Measurements from ENCODE around the gene UHRF2. TPM values are rescaled to one million over a fixed set of nuclear protein-coding genes. Genes with fewer than 3 reads are reported as not detected.

Gene UHRF2, protein sequence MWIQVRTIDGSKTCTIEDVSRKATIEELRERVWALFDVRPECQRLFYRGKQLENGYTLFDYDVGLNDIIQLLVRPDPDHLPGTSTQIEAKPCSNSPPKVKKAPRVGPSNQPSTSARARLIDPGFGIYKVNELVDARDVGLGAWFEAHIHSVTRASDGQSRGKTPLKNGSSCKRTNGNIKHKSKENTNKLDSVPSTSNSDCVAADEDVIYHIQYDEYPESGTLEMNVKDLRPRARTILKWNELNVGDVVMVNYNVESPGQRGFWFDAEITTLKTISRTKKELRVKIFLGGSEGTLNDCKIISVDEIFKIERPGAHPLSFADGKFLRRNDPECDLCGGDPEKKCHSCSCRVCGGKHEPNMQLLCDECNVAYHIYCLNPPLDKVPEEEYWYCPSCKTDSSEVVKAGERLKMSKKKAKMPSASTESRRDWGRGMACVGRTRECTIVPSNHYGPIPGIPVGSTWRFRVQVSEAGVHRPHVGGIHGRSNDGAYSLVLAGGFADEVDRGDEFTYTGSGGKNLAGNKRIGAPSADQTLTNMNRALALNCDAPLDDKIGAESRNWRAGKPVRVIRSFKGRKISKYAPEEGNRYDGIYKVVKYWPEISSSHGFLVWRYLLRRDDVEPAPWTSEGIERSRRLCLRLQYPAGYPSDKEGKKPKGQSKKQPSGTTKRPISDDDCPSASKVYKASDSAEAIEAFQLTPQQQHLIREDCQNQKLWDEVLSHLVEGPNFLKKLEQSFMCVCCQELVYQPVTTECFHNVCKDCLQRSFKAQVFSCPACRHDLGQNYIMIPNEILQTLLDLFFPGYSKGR
- polyA plus RNA-seq (2013), result 18.9 and 19.8 TPM in 2 replicates

GRCh38 chr9:6412487-6413364 is at the start of gene UHRF2:
Gene UHRF2 (plus strand): TSS chr9:6413199. CDS start chr9:6413491, 292 bp downstream.
- H3K9ac ChIP-seq (ENCODE audit: low read length), result peak within 1 kb of the TSS; percentile 98
- H2AK5ac ChIP-seq (ENCODE audit: low read length), result peak within 1 kb of the TSS; percentile 69
- WGBS (ENCODE audit: extremely low coverage, insufficient coverage, insufficient read length), result no CpG with 5 or more reads among the region's 88 CpGs
- H3K14ac ChIP-seq (ENCODE audit: low read length), result peak within 1 kb of the TSS; percentile 72
- H2BK5ac ChIP-seq (ENCODE audit: low read depth, low read length, poor library complexity), result peak within 1 kb of the TSS; percentile 23
- peak within 1 kb of the TSS; percentile 39 for H3K18ac ChIP-seq (ENCODE audit: low read length)
- H3K4me3 ChIP-seq (ENCODE audit: low read depth, low read length), result peak within 1 kb of the TSS; percentile 99
- peaks cover 15% of the 10 kb centered on the region for H3K79me1 ChIP-seq (ENCODE audit: low read length)
- peaks cover 3 to 7% of the 10 kb centered on the region in 2 experiments for H3K4me1 ChIP-seq (ENCODE audit: control insufficient read depth in 1 of 2, insufficient read depth in 2 of 2, low read length in 2 of 2)
- peak within 1 kb of the TSS; percentile 98 for H3K4ac ChIP-seq (ENCODE audit: low read depth, low read length)
- peak within 1 kb of the TSS; percentile 52 for H2BK120ac ChIP-seq (ENCODE audit: insufficient read depth, low read length, poor library complexity)
- peak within 1 kb of the TSS; percentile 91 for H4K8ac ChIP-seq (ENCODE audit: low read depth, low read length)
- peak within 1 kb of the TSS; percentile 91 for H2AFZ ChIP-seq (ENCODE audit: insufficient read depth, low read length, poor library complexity)
- H4K91ac ChIP-seq (ENCODE audit: low read depth, low read length), result peak within 1 kb of the TSS; percentile 87
- H3K4me2 ChIP-seq (ENCODE audit: low read length), result peak within 1 kb of the TSS; percentile 72
- H2BK12ac ChIP-seq (ENCODE audit: low read length), result no peak within 1 kb of the TSS
- no peaks in the 10 kb centered on the region for H3K9me3 ChIP-seq (ENCODE audit: insufficient read depth, low read depth, low read length)
- H4K12ac ChIP-seq (ENCODE audit: low read depth, low read length), result peak within 1 kb of the TSS; percentile 95
- DNase-seq, result peak; percentile 99
- peak within 1 kb of the TSS; percentile 62 for H3K27ac ChIP-seq (ENCODE audit: low read depth, low read length)
- no peaks in the 10 kb centered on the region for H3K27me3 ChIP-seq (ENCODE audit: insufficient read depth, low read length)
- H3K36me3 ChIP-seq (ENCODE audit: control insufficient read depth in 1 of 2, insufficient read depth in 2 of 2, low read length in 2 of 2), result peaks cover 0 to 4% of the 10 kb centered on the region in 2 experiments
- H3K79me2 ChIP-seq (ENCODE audit: control insufficient read depth, insufficient read depth, low read length, poor library complexity), result peaks cover 19% of the 10 kb centered on the region
- no peak within 1 kb of the TSS for H3K23ac ChIP-seq (ENCODE audit: low read length)

- Histone ChIP-seq H2BK12ac (ENCODE audit: low read length) (no peak overlapping the region), H3K23ac (ENCODE audit: low read length) (no peak overlapping the region), H4K12ac (ENCODE audit: low read depth, low read length) (no peak overlapping the region), H3K79me1 (ENCODE audit: low read length) (no peaks in the 10 kb centered on the region), H3K9ac (ENCODE audit: low read length) (no peak overlapping the region), H3K79me2 (ENCODE audit: control insufficient read depth, insufficient read depth, low read length, poor library complexity) (no peaks in the 10 kb centered on the region), H4K8ac (ENCODE audit: low read depth, low read length) (no peak overlapping the region), H3K4me2 (ENCODE audit: low read length) (no peak overlapping the region), H2AK5ac (ENCODE audit: low read length) (no peak overlapping the region), H3K27me3 (ENCODE audit: insufficient read depth, low read length) (no peaks in the 10 kb centered on the region), H4K91ac (ENCODE audit: low read depth, low read length) (no peak overlapping the region), H2BK120ac (ENCODE audit: insufficient read depth, low read length, poor library complexity) (no peak overlapping the region), H3K27ac (ENCODE audit: low read depth, low read length) (no peak overlapping the region), H2AFZ (ENCODE audit: insufficient read depth, low read length, poor library complexity) (no peak overlapping the region), H3K9me3 (ENCODE audit: insufficient read depth, low read depth, low read length) (peaks cover 8% of the 10 kb centered on the region), H3K4ac (ENCODE audit: low read depth, low read length) (no peak overlapping the region), H3K36me3 (ENCODE audit: control insufficient read depth in 1 of 2, insufficient read depth in 2 of 2, low read length in 2 of 2) (no peaks in the 10 kb centered on the region), H2BK5ac (ENCODE audit: low read depth, low read length, poor library complexity) (no peak overlapping the region), H3K4me1 (ENCODE audit: control insufficient read depth in 1 of 2, insufficient read depth in 2 of 2, low read length in 2 of 2) (no peaks in the 10 kb centered on the region), H3K14ac (ENCODE audit: low read length) (no peak overlapping the region), H3K4me3 (ENCODE audit: low read depth, low read length) (no peak overlapping the region), H3K18ac (ENCODE audit: low read length) (no peak overlapping the region)
- DNase-seq, result no peak
- no CpG with 5 or more reads among the region's 4 CpGs for WGBS (ENCODE audit: extremely low coverage, insufficient coverage, insufficient read length)
Observed at GRCh38 chr9:6367128-6367890, 45.7 kb upstream of the UHRF2 start.

DNA sequence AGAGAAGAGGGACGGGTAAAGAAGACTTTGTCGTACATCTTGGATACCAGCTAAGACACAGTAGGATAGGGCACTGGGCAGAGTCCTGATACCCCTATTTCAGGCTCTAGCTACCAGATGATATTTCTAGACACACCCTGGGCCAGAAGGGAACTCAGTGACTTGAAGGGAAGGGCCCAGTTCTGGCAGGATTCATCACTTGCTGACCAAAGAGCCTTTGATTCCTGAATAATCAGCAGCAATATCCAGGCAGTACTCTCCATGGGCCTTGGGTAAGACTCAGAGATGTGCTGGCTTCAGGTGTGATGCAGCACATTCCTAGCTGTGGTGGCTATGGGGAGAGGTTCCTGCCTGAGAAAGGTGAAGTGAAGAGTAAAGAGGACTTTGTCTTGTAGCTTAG is 44.2 kb upstream of the UHRF2 start:
- H2BK12ac ChIP-seq (ENCODE audit: low read length), result no peak overlapping the region
- no peak overlapping the region for H3K9ac ChIP-seq (ENCODE audit: low read length)
- no peaks in the 10 kb centered on the region for H3K36me3 ChIP-seq (ENCODE audit: control insufficient read depth in 1 of 2, insufficient read depth in 2 of 2, low read length in 2 of 2)
- no peak overlapping the region for H3K4me2 ChIP-seq (ENCODE audit: low read length)
- WGBS (ENCODE audit: extremely low coverage, insufficient coverage, insufficient read length), result no CpG with 5 or more reads among the region's 2 CpGs
- H3K4me3 ChIP-seq (ENCODE audit: low read depth, low read length), result no peak overlapping the region
- no peaks in the 10 kb centered on the region for H3K79me1 ChIP-seq (ENCODE audit: low read length)
- H2BK5ac ChIP-seq (ENCODE audit: low read depth, low read length, poor library complexity), result no peak overlapping the region
- DNase-seq, result no peak
- no peak overlapping the region for H4K8ac ChIP-seq (ENCODE audit: low read depth, low read length)
- peaks cover 8% of the 10 kb centered on the region for H3K9me3 ChIP-seq (ENCODE audit: insufficient read depth, low read depth, low read length)
- no peak overlapping the region for H2AFZ ChIP-seq (ENCODE audit: insufficient read depth, low read length, poor library complexity)
- H3K27ac ChIP-seq (ENCODE audit: low read depth, low read length), result no peak overlapping the region
- no peak overlapping the region for H4K12ac ChIP-seq (ENCODE audit: low read depth, low read length)
- no peak overlapping the region for H2BK120ac ChIP-seq (ENCODE audit: insufficient read depth, low read length, poor library complexity)
- H3K23ac ChIP-seq (ENCODE audit: low read length), result no peak overlapping the region
- H3K14ac ChIP-seq (ENCODE audit: low read length), result no peak overlapping the region
- H4K91ac ChIP-seq (ENCODE audit: low read depth, low read length), result no peak overlapping the region
- no peaks in the 10 kb centered on the region for H3K4me1 ChIP-seq (ENCODE audit: control insufficient read depth in 1 of 2, insufficient read depth in 2 of 2, low read length in 2 of 2)
- no peak overlapping the region for H3K18ac ChIP-seq (ENCODE audit: low read length)
- no peaks in the 10 kb centered on the region for H3K27me3 ChIP-seq (ENCODE audit: insufficient read depth, low read length)
- no peaks in the 10 kb centered on the region for H3K79me2 ChIP-seq (ENCODE audit: control insufficient read depth, insufficient read depth, low read length, poor library complexity)
- H2AK5ac ChIP-seq (ENCODE audit: low read length), result no peak overlapping the region
- H3K4ac ChIP-seq (ENCODE audit: low read depth, low read length), result no peak overlapping the region

Data from trophoblast cell (in vitro differentiated cells and primary cell).